GM21737 (cell line): ENCODE measurements around the gene ZNF576.
"Not testable (repeated sequence)": the region's sequence is repeated elsewhere in the genome, so short reads cannot be mapped to it uniquely, and the experiment has no call there.

Experiments used
- ATAC-seq: cut with Tn5 transposase; IDR thresholded peaks from one replicate; pipeline ENCODE4 v1.9.1; 2021; ENCODE audit warnings: mild to moderate bottlenecking, moderate library complexity; ENCODE audit not compliant: unreplicated experiment

ZNF576 gene

DNA sequence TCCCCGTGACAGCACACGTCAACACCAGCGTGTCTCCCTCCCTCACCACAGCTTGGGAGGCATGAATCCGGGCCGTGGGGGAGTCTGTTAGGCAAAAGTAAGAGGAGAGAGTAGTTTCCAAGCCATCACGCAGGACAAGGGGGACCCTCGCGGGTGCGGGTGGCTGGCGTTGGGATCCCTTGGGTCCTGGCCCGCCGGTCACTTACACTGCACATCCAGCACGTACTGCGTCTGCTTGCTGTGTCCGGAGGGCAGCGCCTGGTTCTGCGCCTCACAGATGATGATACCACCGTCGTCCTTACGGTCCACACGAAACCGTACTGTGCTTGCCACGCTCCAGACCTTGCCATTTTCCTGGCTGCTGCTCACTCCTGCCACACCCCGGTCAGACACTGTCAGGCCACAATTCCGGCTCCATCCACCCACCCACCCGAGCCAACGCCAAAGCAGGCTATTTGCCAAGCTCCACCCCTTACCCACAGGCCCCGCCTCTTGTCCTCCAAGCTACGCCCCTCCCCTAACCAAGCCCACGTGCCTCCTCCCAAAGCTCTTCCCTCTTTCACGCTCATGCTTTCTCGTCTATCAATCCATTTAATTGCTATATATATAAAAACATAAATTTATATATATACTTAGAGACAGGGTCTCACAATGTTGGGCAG, 29.7 kb downstream of the ZNF576 start:
- ATAC-seq, result no peak

DNA sequence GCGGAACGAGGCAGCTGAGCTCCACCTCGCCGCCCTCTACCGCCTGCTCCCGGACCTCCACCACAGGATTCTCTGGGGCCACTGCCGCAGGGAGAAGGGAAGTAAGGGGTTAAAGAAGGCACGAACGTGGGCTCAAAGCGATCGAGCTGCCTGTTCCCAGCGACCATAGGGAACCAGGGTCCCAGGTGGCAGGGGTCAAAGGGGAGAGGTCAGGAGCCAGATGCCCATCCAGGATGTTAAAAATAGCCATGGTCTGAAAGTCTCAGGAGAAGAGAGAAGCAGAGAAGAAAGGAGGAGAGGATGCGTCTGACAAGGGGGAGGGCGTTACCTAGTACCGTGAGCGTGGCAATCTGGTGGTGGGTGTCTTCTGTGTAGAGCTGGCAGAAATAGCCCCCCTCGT, 30.4 kb downstream of the ZNF576 start:
- no peak for ATAC-seq

DNA sequence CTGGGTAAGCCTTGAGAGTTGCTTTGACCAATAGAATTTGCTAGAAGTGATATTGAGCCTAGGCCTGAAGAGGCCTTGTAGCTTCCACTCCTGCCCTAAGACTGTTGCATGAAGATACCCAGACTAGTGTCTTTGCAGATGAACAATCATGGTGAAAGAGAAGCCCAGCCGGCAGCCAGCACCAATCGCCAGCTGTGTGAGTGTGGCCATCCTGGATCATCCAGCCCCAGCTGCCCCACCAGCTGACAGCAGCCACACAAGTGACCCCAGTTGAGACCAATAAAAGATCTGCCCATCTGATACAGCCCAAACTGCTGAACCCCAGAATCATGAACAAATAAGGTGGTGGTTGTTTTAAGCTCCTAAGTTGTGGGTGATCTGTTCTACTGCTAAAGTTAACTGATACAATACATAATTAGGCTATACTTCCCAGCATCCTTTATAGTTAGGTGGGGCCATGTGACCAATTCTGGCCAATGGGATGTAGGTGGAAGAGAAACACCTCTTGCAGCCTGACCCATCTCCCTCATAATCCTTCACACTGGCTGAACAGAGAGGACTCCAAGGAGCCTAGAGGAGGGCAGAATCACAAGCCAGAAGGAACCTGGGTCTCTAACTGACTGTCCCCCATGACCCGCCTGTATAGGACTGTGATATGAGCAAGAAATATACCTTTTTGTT, 32.4 kb downstream of the ZNF576 start:
- ATAC-seq, result no peak

DNA sequence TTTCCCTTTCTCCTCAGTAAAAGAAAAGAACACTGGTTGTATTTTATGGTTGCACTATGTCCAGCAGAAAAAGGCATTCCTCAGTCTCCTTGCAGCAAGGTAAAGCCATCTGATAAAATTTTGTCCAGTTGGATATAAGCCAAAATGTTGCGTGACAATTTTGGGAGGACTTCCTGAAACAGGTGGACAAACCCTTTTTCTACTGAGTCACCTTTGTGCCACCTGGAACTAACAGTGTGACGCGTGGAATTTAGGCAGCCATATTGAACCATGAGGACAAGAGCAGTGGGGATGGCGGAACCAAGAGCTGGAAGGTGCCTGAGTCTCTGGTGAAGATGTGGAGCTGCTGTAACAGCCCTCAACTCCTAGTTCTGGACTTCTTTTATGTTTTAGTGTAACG, 35.1 kb downstream of the ZNF576 start:
- no peak for ATAC-seq

DNA sequence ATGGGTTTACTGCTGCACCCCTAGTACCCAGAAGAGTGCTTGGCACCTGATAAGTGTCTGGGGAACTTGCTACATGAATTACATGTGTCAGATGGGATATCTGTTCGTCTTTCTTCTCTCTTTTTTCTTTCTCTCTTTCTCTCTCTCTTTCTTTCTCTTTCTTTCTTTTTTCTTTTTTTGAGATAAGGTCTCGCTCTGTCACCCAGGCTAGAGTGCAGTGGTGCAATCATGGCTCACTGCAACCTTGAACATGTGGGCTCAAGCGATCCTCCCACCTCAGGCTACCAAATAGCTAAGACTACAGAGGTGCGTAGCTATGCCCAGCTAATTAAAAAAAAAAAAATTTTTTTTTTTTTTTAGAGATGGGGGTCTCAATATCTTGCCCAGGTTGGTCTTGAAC, 37.1 kb downstream of the ZNF576 start:
- ATAC-seq, result no peak

DNA sequence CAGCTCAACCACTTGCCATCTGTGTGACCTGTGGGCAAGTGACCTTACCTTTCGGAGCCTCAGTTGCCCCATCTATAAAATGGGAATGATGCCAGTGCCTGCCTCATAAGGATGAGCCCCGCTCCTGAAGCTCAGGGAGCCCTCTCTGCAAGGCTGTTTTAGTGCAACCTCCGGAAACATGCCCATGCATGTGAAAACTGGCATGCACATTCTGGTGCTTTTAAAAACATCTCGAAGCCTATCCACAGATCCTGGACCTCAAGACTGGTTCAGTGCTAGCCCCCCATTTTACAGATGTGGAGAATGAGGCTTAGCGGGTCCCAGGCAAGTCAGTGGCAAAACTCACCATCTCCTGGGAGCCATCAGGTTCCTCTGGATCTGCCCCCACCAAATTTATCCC, 37.7 kb downstream of the ZNF576 start:
- no peak for ATAC-seq

DNA sequence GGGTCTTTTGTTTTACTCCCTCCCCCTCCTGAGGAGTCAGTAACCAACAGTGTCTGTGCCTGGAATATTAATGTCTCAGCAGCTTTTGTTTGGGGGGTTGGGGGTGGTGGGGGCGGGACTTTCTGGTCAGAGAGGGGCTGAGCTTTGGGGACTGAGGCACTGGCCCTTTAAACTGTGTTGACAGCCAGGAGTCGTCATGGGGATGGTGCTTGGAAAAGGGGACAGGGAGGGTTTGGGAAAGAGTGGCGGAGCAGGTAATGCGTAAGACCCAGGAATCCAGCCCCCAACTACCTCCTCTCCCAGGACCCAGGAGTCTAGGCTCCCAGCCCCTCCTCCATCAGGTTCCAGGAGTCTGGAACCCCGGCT, 38.1 kb downstream of the ZNF576 start:
- ATAC-seq, result no peak

DNA sequence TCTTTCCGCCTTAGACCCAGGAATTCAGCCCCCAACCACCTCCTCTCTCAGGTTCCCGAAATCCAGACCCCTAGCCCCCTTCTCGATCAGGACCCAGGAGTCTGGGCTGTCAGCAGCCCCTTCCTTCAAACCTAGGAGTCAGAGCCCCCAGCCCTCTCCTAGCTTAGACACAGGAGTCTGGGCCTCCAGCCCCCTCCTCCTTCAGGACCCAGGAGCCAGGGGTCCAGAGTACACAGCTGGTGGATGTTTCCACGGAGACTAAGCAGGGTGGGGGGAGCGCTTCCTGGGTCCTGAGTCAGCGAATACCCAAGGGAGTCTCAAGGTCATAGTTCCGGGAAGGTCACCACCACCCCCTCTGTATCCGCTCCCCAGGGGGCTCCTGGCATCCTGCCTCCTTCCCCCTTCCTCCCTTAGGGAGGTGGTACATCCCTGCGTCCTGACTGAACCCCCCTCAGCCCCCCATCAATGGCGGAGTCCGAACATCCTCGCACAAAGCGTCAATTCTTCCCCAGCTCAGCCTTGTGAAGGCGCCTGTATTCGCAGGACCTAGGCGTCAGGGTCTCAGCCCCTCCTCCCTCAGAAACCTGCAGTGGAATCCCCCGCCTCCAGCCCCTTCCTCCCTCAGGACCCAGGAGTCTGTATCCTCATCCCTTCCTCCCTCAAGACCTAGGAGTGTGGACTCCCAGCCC, 38.6 kb downstream of the ZNF576 start:
- ATAC-seq, result no peak

DNA sequence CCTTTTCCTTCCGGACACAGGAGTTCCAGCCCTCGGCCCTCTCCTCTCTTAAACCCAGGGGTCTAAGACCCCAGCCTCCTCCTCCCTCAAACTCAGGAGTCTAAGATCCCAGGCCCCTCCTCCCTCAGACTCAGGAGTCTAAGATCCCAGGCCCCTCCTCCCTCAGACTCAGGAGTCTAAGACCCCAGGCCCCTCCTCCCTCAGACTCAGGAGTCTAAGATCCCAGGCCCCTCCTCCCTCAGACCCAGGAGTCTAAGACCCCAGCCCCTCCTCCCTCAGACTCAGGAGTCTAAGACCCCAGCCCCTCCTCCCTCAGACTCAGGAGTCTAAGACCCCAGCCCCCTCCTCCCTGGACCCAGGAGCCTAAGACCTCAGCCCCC, 39.2 kb downstream of the ZNF576 start:
- not testable (repeated sequence) for ATAC-seq

DNA sequence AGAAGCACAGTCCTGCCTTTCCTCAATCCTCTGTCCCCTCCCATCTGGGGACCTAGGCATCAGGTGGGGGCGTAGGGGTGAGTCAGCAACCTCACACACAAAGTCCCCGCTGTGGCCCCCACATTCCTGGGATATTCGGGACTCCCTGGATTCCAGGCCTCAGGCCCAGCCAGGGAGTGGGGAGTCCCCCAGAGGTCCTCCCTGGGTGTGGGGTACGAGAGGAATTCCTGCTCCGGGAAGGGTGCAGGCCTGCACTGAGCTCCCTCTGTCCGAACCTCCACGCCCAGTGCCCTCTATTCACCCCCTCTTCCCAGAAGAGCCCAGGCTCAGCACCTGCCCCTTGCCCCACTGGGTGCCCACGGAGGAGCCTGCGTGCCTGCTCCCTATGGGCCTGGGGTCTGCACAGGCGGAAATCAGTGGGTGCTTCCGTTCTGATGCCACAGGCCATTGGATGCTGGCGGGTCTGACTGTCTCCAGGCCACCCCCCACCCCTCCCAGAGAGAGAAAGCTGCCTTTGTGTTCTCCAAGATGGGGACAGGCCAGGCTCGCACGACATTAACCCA, 39.8 kb downstream of the ZNF576 start:
- ATAC-seq, result no peak

DNA sequence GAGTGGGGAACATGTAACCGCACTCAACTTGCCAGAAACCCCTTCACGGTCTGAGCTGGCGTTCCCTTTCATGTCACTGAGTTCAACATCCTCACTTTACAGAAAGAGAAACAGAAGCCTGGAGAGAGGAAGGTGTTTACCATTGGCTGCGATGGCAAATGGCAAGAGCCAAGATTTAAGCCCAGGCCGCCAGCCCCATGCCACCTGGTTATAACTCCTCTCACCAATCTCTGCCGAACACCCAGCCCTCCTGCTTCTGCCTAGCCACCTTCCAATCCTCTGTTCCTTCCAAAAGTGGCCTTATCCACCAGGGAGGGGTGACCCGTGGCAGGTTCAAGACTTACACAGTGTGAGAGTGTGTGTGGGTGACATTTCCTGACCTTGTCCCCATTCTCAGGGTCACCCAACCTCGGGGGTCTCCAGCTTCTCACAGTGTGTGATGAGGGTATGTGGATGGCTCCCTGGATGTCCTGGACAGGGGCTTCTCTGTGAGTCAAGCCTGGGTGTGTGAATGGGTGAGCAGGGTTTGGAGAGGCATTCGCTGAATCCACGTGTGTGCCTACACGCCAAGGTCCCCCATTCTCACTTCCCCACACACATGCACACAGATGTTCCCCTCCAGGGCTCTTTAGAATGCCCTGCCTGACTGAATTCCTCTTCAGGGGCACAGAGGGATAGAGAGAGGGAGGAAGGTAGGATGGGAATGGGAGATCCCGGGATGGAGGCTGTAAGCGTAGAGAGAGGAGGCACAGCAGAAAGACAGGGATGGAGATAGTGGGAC, 42.0 kb downstream of the ZNF576 start:
- no peak for ATAC-seq

DNA sequence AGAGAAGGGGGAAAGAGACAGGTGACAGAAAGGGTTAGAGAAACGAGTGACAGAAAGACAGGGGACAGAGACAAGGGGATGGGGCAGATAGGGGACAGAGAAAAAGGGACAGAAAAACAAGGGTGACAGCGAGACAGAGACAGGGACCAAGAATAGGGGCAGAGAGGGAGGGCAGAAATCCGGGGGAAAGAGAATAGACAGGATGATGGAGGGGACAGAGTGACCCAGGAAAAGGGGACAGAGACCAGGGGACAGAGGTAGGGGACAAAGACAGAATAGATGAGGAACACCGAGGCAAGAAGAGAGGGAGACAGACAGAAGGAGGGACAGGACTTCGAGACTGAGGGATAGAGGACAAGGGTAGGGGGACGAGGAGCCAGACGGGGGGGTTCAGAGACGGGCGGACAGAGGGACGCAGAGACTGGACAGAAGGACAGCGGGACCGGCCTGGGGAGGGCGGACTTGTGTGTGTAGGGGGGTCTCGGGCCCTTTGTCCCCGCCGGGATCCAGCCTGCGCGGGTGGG, 42.7 kb downstream of the ZNF576 start:
- ATAC-seq, result no peak

DNA sequence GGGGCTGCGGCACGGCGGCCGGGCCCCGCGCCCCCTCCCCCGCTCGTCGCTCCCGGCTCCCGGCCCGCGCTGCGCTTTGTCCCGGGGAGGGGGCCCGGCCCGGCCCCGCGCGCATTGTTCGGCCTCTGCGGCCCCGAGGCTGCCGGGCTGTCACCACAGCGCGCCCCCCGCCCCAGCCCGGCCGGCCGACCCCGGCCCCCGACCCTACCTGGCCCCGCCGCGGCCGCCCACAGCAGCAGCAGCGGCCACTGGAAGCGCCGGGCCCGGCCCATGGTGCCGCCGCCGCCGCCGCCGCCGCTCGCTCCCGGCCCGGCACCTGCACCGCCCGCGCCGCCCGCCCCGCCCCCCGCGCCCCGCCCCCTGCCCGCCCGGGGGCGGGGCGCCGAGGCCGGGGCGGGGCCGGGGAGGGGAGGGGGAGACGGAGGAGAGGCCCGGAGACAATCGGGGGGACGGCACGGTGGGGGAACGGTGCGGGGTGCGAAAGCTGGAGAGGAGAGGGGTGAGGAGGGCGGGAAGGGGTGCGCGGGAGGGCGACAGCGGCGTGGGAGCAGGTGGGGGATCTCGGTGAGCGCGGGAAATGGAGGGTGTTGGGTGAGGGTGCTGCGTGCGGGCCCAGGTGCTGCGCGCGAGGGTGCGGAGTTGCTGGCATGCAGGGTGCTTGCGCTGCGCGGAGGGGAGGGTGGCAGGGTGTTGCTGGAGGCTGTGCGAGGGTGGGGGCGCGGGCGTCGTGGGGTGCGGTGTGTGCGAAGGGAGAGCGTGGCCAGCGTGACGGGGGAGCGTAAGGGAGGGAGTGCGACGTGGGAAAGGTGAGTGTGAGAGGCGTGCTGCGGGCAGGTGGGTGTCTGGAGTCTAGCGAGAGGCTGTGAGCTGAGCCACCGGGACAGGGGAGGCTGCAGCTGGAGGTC, 43.4 kb downstream of the ZNF576 start, which contains the start of gene CADM4:
Gene CADM4, minus strand, starts transcription at position 332 of the 905 bp plus-strand sequence. Its CDS starts 60 bp downstream, at position 272.
- no peak for ATAC-seq

DNA sequence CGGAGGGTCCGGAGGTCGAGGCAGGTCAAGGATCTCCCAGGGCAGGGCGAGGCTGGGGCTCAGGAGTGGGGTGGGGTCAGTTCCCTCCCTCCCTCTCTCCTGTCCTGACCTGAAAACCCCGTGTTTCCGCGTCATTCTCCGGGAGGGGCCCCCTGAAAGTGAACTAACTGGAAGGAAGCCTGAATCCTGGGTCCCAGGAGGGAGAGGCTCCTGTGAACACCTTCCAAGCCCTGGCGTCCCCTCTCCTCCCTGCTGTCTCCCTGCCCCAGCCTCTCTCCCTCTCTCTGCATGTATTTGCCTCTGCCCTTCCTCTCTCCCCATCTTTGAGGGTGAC, 44.0 kb downstream of the ZNF576 start:
- no peak for ATAC-seq

DNA sequence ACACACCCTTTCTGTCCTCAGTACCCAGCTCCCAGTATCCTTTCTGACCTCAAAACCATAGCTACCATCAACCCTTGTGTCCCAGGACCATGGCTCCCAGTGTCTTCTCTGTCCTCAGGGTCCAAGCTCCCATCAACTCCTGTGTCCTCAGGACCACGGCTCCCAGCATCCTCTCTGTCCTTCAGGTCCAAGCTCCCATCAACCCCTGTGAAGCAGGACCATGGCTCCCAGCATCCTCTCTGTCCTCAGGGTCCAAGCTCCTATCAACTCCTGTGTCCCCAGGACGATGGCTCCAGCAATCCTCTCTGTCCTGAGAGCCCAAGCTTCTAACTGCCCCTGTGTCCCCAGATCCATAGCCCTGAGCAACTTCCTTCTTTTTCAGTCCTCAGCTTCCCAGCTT, 44.9 kb downstream of the ZNF576 start:
- ATAC-seq, result no peak

DNA sequence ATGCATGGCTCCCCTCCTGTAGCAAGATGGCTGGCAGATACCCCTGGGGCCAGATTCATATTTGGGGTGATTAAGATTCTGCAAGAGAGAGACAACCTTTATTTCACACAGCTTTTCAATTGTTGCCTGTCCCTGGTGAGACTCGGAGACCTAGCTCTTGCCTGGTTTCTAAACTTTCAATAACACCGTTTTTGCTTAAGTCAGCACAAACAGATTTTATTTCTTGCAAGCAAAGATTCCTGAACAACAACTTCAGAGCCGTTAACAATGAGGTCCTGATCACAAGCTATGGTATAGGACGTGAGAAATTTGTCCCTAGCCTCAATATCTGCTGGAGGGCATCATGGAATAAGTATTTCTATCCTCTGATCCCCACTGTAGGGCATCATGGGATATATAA, 46.1 kb downstream of the ZNF576 start:
- no peak for ATAC-seq

DNA sequence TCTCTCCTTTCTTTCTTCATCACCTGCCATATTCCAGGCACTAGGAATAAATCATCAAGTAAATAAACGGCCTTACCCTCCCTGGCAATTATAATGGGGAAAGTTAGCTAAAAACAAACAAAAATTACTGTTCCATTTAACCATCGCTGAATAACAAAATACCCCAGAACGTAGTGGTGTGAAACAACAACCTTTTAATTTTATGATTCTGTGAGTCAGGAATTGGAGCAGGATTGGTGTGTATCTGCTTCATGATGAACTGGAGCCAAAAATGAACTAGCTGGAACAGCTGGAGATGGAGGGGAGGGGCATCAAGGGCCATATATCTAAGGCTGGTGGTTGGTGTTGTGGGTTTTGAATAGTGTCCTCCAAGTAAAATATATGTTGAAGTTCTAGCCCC, 46.9 kb downstream of the ZNF576 start:
- ATAC-seq, result no peak

DNA sequence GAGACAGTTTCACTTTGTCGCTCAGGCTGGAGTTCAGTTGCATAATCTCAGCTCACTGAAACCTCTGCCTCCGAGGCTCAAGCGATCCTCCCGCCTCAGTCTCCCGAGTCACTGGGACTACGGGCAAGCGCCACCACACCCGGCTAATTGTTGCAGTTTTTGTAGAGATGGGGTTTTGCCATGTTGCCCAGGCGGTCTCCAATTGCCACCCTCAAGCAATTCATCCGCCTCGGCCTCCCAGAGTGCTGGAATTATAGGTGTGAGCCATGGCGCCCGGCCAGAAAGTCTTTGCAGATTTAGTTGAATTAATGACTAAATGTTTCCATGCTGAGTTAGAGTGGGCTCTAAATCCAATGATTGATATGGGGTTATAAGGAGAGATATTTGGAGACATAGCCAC, 47.8 kb downstream of the ZNF576 start:
- no peak for ATAC-seq

DNA sequence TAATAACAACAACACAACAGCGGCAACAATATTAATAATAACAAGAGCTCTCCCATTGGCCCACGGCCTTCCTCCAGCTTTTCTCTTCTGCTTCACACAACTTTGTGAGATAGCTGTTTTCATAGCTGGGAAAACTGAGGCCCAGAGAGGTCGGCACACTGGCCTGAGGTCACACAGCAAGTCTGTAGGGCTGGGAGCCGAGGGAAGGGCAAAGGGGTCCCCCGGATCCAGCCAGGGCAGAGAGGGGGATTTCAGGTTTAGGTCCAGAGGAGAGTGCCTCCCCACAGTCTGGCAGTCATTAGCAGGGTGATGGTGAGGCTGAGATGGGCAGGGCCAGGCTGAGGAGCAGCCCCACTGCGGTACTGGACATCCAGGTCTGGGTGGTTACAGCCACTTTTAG, 52.2 kb downstream of the ZNF576 start:
- ATAC-seq, result no peak

DNA sequence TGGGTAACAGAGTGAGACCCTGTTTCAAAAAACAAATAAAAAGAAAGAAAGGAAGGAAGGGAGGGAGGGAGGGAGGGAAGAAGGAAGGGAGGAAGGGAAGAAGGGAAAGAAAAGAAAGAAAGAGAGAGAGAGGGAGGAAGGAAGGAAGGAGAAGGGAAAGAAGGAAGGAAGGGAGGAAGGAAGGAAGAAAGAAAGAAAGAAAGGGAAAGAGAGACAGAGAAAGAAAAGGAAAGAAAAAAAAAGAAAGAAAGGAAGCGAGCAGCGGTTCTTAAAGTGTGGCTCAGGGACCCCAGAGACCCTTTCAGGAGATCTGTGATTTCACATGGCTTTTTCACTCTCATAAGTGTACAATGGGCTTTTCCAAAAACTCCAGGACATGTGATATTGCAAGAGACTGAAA, 53.1 kb downstream of the ZNF576 start:
- no peak for ATAC-seq
